Activated CD4-positive, CD25-positive, alpha-beta regulatory T cell treated with anti-CD3 and anti-CD28 coated beads, Interleukin-2, amount 50 U/mL, for 24 hours (primary cell): ENCODE data around the gene FAM47B.

ENCODE experiments used
- ATAC-seq, 2 donors: fragments of 150-1000 bp; cut with Tn5 transposase; one replicate each; pipeline ENCODE4 v1.10.0; 2021; ENCODE audit warnings: mild to moderate bottlenecking in 1 of 2, moderate library complexity in 1 of 2

FAM47B gene

DNA sequence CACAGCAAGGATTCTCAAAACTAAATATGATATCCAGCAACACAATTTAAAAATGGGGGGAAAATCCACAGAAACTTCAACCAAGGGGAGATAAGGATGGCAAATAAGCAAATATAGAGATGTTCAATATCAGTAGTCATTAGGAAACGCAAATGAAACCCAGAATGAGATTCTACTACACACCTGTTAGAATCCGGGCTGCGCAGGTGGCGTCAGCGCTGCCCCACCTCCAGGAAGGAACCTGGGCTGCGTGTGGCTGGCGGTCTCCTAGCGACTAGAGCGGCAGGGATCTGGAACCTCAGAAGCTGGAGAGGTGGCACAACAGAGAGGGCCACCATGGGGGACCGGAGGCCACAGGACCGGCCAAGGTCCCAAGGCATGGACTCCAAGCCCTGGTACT is at the start of gene FAM47B:
Gene FAM47B, plus strand, starts transcription at position 301 of the 400 bp plus-strand sequence. Its CDS starts 36 bp downstream, at position 337.
- ATAC-seq, result no peak

GRCh38 chrX:34893741-34894140 is 48.9 kb upstream of the FAM47B start:
- ATAC-seq, result no peak

GRCh38 chrX:34900691-34901090 is 41.9 kb upstream of the FAM47B start:
- no peak for ATAC-seq

- no peak for ATAC-seq
Observed at GRCh38 chrX:34901761-34902160, 40.8 kb upstream of the FAM47B start.

GRCh38 chrX:34903316-34903715 is 39.3 kb upstream of the FAM47B start:
- ATAC-seq, result no peak

GRCh38 chrX:34909151-34909550 is 33.4 kb upstream of the FAM47B start:
- no peak for ATAC-seq

- ATAC-seq, result no peak
Observed at GRCh38 chrX:34915463-34916225, 27.0 kb upstream of the FAM47B start.

DNA sequence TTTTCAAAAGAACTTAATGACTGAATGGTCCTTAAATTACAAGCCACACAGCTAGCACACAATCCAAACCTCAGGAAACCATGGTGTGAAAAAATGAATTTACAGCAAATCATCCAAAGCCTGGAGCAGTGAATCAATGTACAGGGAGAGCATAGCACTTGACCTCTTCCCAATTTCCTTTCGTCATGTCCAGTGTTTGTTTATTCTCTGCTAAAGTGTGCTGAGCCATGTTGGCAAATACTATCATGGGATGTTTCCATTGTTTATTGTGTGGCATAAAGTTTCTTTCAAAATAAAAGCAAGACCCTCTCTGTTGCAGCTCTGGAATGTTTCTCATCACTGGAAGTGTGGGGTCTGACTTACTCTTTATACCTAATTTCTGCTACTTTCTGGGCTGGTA is 25.4 kb upstream of the FAM47B start:
- ATAC-seq, result no peak

DNA sequence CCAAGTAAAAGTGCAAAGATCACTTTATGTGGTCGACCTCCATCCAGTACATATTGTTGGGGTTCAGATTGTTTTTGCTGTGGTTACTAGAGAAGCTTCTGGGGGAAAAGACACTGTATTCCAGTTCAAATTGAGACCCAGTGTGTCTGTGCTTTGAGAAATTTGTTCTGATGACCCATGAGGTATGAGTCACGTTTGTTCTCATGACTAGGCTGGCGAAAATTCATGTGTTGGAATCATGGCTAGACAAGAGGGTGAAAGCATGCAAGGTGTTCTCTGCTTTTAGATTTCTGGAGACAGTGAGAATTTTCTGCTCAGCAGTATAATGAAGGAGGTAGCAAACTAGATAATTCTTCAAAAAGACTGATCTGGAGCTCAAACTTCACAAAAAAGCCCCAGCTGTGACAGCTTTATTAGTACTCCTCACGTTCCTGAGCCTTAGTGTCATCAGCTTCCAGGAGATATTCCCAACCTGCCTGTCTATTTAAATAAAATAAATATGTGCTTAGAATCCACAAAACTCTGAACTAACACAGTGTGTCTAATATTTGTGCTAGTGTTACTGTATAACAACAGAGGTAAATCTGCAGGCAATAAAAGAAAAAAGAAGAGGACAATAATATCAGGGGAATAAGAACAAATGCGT is 24.4 kb upstream of the FAM47B start:
- no peak for ATAC-seq

DNA sequence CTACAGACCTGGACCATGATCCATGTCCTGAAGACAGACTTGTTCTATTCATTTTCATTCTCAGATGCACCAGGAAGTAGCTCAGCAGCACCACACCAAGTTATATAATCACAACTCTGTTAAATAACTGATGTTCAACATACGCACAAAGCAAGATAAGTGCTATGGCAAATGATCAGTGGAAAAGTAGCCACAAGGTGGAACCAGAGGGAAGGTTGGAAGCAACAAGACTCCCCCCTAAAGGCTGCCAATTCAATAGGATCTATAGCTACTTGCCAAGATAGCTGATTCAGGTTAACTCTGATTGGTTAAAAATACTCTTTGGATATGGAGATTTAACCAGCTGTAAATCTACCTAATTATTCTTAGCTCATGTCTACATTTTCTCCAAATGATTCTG is 23.7 kb upstream of the FAM47B start:
- ATAC-seq, result no peak

DNA sequence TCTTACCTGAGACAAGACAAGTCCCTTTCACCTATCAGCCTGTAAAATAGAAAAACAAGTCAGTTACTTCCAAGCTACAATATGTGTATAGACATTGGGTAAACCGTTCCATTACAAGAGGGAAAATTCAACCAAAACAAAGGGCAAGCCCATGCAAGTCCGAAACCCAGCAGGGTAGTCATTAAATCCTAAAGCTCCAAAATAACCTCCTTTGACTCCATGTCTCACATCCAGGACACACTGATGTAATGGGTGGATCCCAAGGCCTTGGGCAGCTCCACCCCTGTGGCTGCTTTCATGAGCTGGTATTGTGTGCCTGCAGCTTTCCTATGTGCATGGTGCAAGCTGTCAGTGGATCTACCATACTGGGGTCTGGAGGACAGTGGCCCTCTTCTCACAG is 14.7 kb upstream of the FAM47B start:
- no peak for ATAC-seq

- ATAC-seq, result no peak
Observed at GRCh38 chrX:34943235-34943634, 639 bp downstream of the FAM47B start.

DNA sequence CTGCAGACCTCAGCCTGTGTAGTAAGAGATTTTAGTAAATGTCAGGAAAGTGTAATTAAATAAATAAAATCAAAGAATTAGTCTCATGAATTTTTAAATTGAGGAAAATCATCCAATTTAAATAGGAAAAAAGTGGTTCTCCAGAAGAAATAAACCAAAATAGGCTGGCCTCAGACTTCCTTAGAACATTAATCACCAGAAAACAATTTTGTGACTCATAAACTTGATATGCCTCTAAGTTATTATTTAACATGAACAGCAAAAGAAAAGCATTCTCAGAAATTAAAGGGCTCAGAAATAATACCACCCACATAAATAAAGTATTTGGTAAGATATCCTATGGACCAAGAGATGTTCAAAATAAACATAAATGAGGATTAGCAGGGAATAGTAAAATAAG is 14.3 kb downstream of the FAM47B start:
- no peak for ATAC-seq

DNA sequence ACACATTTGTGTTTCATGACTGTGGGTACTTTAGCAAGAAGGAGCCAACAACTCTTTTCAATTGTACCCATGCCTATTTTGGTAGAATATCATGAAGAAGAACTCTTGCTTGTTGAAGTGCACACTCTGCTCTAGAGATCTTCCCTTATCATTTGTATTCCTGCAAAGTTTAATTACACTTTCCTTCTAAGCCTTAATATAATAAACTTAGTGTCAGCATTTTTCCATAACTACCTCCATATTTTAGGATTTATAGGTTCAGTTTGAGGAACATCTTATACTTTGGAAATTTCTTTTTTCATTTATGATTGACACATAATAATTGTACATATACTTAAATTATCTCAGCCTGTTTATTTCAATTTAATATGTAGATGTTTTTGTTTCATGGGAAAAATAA is 19.1 kb downstream of the FAM47B start:
- ATAC-seq, result no peak

- no peak for ATAC-seq
Observed at GRCh38 chrX:34972206-34972605, 29.6 kb downstream of the FAM47B start.

GRCh38 chrX:34978171-34978570 is 35.6 kb downstream of the FAM47B start:
- ATAC-seq, result no peak

DNA sequence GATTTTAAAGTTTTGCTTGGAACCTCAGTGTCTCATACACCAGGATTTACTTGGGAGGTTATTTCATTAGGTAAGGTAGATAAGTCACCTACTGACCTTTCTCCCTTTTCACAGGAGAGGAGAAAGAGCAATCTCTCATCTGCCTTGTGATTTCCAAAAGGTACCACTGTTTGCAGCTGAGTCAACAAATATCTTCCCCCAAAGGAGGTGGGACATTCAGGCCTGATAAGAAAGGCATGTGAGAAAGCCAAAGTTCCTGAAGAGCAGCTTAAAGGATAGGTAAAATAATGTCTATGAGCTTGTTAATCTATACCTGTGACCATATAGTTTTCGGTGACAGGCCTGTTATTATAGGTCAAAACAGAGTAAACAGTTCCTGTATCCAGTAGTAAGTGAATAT is 45.0 kb downstream of the FAM47B start:
- no peak for ATAC-seq
